ENCODE data around the gene PNPLA2. TPM values are rescaled to one million over a fixed set of nuclear protein-coding genes. Genes with fewer than 3 reads are reported as not detected.

The PNPLA2 gene
- total RNA-seq, 4 donors from 2014 or later, result 58.9 to 93.3 (median 91.7) TPM

GRCh38 chr11:772429-773390 is 46.0 kb upstream of the PNPLA2 start:
- TF ChIP-seq POLR2A (IDR thresholded peaks at IDR 0.05), result no peak
- no peak for TF ChIP-seq CTCF (IDR thresholded peaks at IDR 0.05 in 4 of 5, conservative IDR thresholded peaks at IDR 0.05 in 1 of 5)
- ATAC-seq (no peak), DNase-seq (no peak)
- Histone ChIP-seq H3K27me3 (no peaks in the 10 kb centered on the region), H3K9me3 (no peaks in the 10 kb centered on the region), H3K4me3 (no peak overlapping the region), H3K27ac (no peak overlapping the region), H3K36me3 (peaks cover 0 to 28% of the 10 kb centered on the region in 2 donors), H3K4me1 (peaks cover 13 to 18% of the 10 kb centered on the region in 2 donors)
- intact Hi-C loops (cut with DNase I; ENCODE audit: low total_unique reads), result no loop called here
- in situ Hi-C loops (cut with MboI; ENCODE audit: low sequenced_read_pairs in 4 of 4), result no loop called here

- H3K27ac ChIP-seq, result no peak overlapping the region
- H3K4me1 ChIP-seq, result peaks cover 17 to 25% of the 10 kb centered on the region in 2 donors
- H3K9me3 ChIP-seq, result no peaks in the 10 kb centered on the region
- peaks cover 0 to 28% of the 10 kb centered on the region in 2 donors for H3K36me3 ChIP-seq
- H3K4me3 ChIP-seq, result no peak overlapping the region
- no peaks in the 10 kb centered on the region for H3K27me3 ChIP-seq
- ATAC-seq (no peak), DNase-seq (no peak)
- intact Hi-C loops (cut with DNase I; ENCODE audit: low total_unique reads) (no loop called here), in situ Hi-C loops (cut with MboI; ENCODE audit: low sequenced_read_pairs in 4 of 4) (no loop called here)
- TF ChIP-seq POLR2A (IDR thresholded peaks at IDR 0.05), result no peak
- TF ChIP-seq CTCF (IDR thresholded peaks at IDR 0.05 in 4 of 5, conservative IDR thresholded peaks at IDR 0.05 in 1 of 5), result no peak
Measured at GRCh38 chr11:773425-773824, 45.3 kb upstream of the PNPLA2 start.

GRCh38 chr11:773830-774229 is 44.9 kb upstream of the PNPLA2 start:
- H3K4me1 ChIP-seq, result peaks cover 17 to 26% of the 10 kb centered on the region in 2 donors
- ATAC-seq (no peak), DNase-seq (no peak)
- in situ Hi-C loops (cut with MboI; ENCODE audit: low sequenced_read_pairs in 4 of 4) (no loop called here), intact Hi-C loops (cut with DNase I; ENCODE audit: low total_unique reads) (no loop called here)
- H3K4me3 ChIP-seq, result no peak overlapping the region
- no peak for TF ChIP-seq CTCF (IDR thresholded peaks at IDR 0.05 in 4 of 5, conservative IDR thresholded peaks at IDR 0.05 in 1 of 5)
- no peak for TF ChIP-seq POLR2A (IDR thresholded peaks at IDR 0.05)
- H3K27ac ChIP-seq, result no peak overlapping the region
- no peaks in the 10 kb centered on the region for H3K9me3 ChIP-seq
- H3K36me3 ChIP-seq, result peaks cover 0 to 28% of the 10 kb centered on the region in 2 donors
- H3K27me3 ChIP-seq, result no peaks in the 10 kb centered on the region

GRCh38 chr11:774873-775592 is 43.7 kb upstream of the PNPLA2 start:
- no peaks in the 10 kb centered on the region for H3K27me3 ChIP-seq
- peaks cover 17 to 26% of the 10 kb centered on the region in 2 donors for H3K4me1 ChIP-seq
- no peak for TF ChIP-seq POLR2A (IDR thresholded peaks at IDR 0.05)
- no peak for TF ChIP-seq CTCF (IDR thresholded peaks at IDR 0.05 in 4 of 5, conservative IDR thresholded peaks at IDR 0.05 in 1 of 5)
- ATAC-seq (no peak), DNase-seq (no peak)
- no peak overlapping the region for H3K4me3 ChIP-seq
- no peak overlapping the region for H3K27ac ChIP-seq
- H3K36me3 ChIP-seq, result peaks cover 0 to 24% of the 10 kb centered on the region in 2 donors
- intact Hi-C loops (cut with DNase I; ENCODE audit: low total_unique reads) (no loop called here), in situ Hi-C loops (cut with MboI; ENCODE audit: low sequenced_read_pairs in 4 of 4) (no loop called here)
- no peaks in the 10 kb centered on the region for H3K9me3 ChIP-seq

Data from gastrocnemius medialis (tissue), 4 donors.